ENCODE measurements around the gene TRHDE.

DNA sequence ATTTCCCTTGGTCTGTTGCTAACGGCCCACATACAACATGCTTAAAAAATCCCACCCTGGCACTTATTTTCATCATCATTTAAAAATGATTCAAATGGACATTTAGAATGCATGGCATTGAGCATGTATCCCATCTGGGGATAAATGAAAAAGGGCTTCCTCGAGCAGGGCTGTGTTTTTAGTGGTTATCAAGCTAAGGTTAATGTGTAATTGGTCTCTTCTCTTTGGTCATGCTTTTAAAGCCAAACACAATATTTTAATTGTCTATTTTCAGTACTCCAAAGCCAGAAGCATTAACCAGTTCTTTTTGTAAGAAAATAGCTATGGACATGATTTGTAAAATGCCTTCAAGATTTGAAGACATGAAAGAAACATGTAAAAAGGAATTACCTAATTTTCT lies 1.9 kb upstream of the TRHDE start:
- no peak for TF ChIP-seq CTCF (IDR thresholded peaks at IDR 0.05; ENCODE audit: low read depth, low read length)
- no peak for TF ChIP-seq EZH2phosphoT487 (IDR thresholded peaks at IDR 0.05; ENCODE audit: low read depth)
